Endodermal cell (in vitro differentiated cells): ENCODE measurements around the gene COLEC12. TPM values are rescaled to one million over a fixed set of nuclear protein-coding genes. Genes with fewer than 3 reads are reported as not detected.

Experiments
- DNase-seq: peaks from one replicate; pipeline ENCODE4 v3.0.0-alpha.2; 2017
- H3K27ac ChIP-seq: 2 replicates; pipeline ENCODE4 v1.5.1; 2013; ENCODE audit warnings: mild to moderate bottlenecking, low read depth, low read length, moderate library complexity
- H3K27me3 ChIP-seq: 2 replicates; pipeline ENCODE4 v1.6.1; 2013; ENCODE audit warnings: mild to moderate bottlenecking, low read length, moderate library complexity; ENCODE audit not compliant: insufficient read depth, control insufficient read depth, poor library complexity, severe bottlenecking
- H3K36me3 ChIP-seq: 2 replicates; pipeline ENCODE4 v1.7.0; 2013; ENCODE audit warnings: mild to moderate bottlenecking, low read length, moderate library complexity; ENCODE audit not compliant: control insufficient read depth, insufficient read depth
- H3K4me1 ChIP-seq: one replicate; pipeline ENCODE4 v1.7.0; 2013; ENCODE audit warnings: low read length; ENCODE audit not compliant: control insufficient read depth, insufficient read depth
- H3K4me3 ChIP-seq: 2 replicates; pipeline ENCODE4 v1.5.1; 2013; ENCODE audit warnings: mild to moderate bottlenecking, low read length, moderate library complexity
- H3K9ac ChIP-seq: 2 replicates; pipeline ENCODE4 v1.6.1; 2013; ENCODE audit warnings: mild to moderate bottlenecking, low read length, moderate library complexity; ENCODE audit not compliant: poor library complexity, severe bottlenecking; ENCODE audit errors: extremely low read depth
- H3K9me3 ChIP-seq: 2 replicates; pipeline ENCODE4 v1.6.1; 2013; ENCODE audit warnings: mild to moderate bottlenecking, low read length, moderate library complexity; ENCODE audit not compliant: control insufficient read depth
- H3K27ac Mint-ChIP-seq: 2 replicates; pipeline ENCODE4 v1.8.0; 2020; ENCODE audit warnings: mixed read lengths
- H3K27me3 Mint-ChIP-seq: 2 replicates; pipeline ENCODE4 v1.8.0; 2021; ENCODE audit warnings: mild to moderate bottlenecking, mixed read lengths; ENCODE audit not compliant: insufficient read depth
- H3K36me3 Mint-ChIP-seq: 2 replicates; pipeline ENCODE4 v1.8.0; 2020; ENCODE audit warnings: low read depth, mixed read lengths
- H3K4me1 Mint-ChIP-seq: 2 replicates; pipeline ENCODE4 v1.8.0; 2020; ENCODE audit warnings: mixed read lengths
- H3K4me3 Mint-ChIP-seq: 2 replicates; pipeline ENCODE4 v1.8.0; 2020; ENCODE audit warnings: mild to moderate bottlenecking, moderate library complexity, mixed read lengths
- H3K9me3 Mint-ChIP-seq: 2 replicates; pipeline ENCODE4 v1.8.0; 2020; ENCODE audit warnings: mild to moderate bottlenecking, mixed read lengths
- CTCF ChIP-seq: fragments of 200-600 bp; sonication (generic); conservative IDR thresholded peaks from 2 replicates; pipeline ENCODE4 v1.5.0; 2021; ENCODE audit warnings: antibody characterized with exemption, mild to moderate bottlenecking
- WGBS, 2 experiments: methylation state at CpG; one replicate each; pipeline versions ENCODE4 v1.1.5 to v1.1.7; 2013; ENCODE audit warnings: missing lambda C conversion rate in 2 of 2, mixed read lengths in 1 of 2; ENCODE audit not compliant: insufficient coverage in 1 of 2, insufficient read length in 1 of 2; 5-methylcytosine and 5-hydroxymethylcytosine counted together
- total RNA-seq, 2 donors: library from RNA; stranded (reverse); fragmentation: NEBNext Ultra II Directional in 1 of 2; extraction: Animal tissue kit (Norgen Biotek cat#: 25700) in 1 of 2; gene quantifications; 2 replicates in 1 of 2; 3 replicates in 1 of 2; pipeline ENCODE4 v1.2.1, GENCODE V29; 2021

COLEC12 gene
- total RNA-seq, 2 donors from 2014 or later: 123 TPM

- no peak for TF ChIP-seq CTCF
- Mint-ChIP-seq H3K36me3 (peaks cover 2% of the 10 kb centered on the region), H3K27me3 (no peaks in the 10 kb centered on the region), H3K4me1 (peaks cover 8% of the 10 kb centered on the region), H3K4me3 (no peak overlapping the region), H3K27ac (no peak overlapping the region), H3K9me3 (peaks cover 7% of the 10 kb centered on the region)
- Histone ChIP-seq H3K4me3 (no peak overlapping the region), H3K27me3 (no peaks in the 10 kb centered on the region), H3K4me1 (no peaks in the 10 kb centered on the region), H3K9me3 (peaks cover 8% of the 10 kb centered on the region), H3K27ac (no peak overlapping the region), H3K36me3 (no peaks in the 10 kb centered on the region), H3K9ac (no peak overlapping the region)
- no peak for DNase-seq
- WGBS, 2 experiments: 82 to 90% methylated on average over 2 of the region's 2 CpGs
Observed at GRCh38 chr18:297936-298335, 202.6 kb downstream of the COLEC12 start.

- Histone ChIP-seq H3K36me3 (no peaks in the 10 kb centered on the region), H3K27me3 (no peaks in the 10 kb centered on the region), H3K4me1 (no peaks in the 10 kb centered on the region), H3K9ac (no peak overlapping the region), H3K4me3 (no peak overlapping the region), H3K9me3 (peaks cover 8% of the 10 kb centered on the region), H3K27ac (no peak overlapping the region)
- no peak overlapping the region for H3K4me3 Mint-ChIP-seq
- no peak for TF ChIP-seq CTCF
- H3K36me3 Mint-ChIP-seq: peaks cover 2% of the 10 kb centered on the region
- H3K4me1 Mint-ChIP-seq: no peaks in the 10 kb centered on the region
- 67% methylated on average over 3 of the region's 3 CpGs; no CpG with 5 or more reads in 1 of the 2 experiments for WGBS, 2 experiments
- H3K27me3 Mint-ChIP-seq: no peaks in the 10 kb centered on the region
- peaks cover 7% of the 10 kb centered on the region for H3K9me3 Mint-ChIP-seq
- DNase-seq: no peak
- no peak overlapping the region for H3K27ac Mint-ChIP-seq
Observed at GRCh38 chr18:295756-296490, 204.6 kb downstream of the COLEC12 start.

GRCh38 chr18:294566-294965 lies 205.9 kb downstream of the COLEC12 start:
- no peaks in the 10 kb centered on the region for H3K36me3 ChIP-seq
- H3K4me3 Mint-ChIP-seq: no peak overlapping the region
- no peak for DNase-seq
- H3K4me1 Mint-ChIP-seq: no peaks in the 10 kb centered on the region
- TF ChIP-seq CTCF: no peak
- peaks cover 1% of the 10 kb centered on the region for H3K9me3 Mint-ChIP-seq
- H3K4me3 ChIP-seq: no peak overlapping the region
- H3K27ac Mint-ChIP-seq: no peak overlapping the region
- H3K36me3 Mint-ChIP-seq: no peaks in the 10 kb centered on the region
- no peaks in the 10 kb centered on the region for H3K4me1 ChIP-seq
- peaks cover 7% of the 10 kb centered on the region for H3K9me3 ChIP-seq
- no peak overlapping the region for H3K27ac ChIP-seq
- no peaks in the 10 kb centered on the region for H3K27me3 ChIP-seq
- H3K27me3 Mint-ChIP-seq: no peaks in the 10 kb centered on the region
- no peak overlapping the region for H3K9ac ChIP-seq
- 50 to 83% methylated on average over 2 to 3 of the region's 3 CpGs for WGBS, 2 experiments
